Keratinocyte (primary cell): ENCODE data around the gene CEP63. TPM values are rescaled to one million over a fixed set of nuclear protein-coding genes. Genes with fewer than 3 reads are reported as not detected.

Experiments
- DNase-seq: peaks from one replicate; pipeline ENCODE4 v3.0.0-alpha.2; 2011; ENCODE audit warnings: low read depth, missing footprints, low spot score
- FAIRE-seq: peaks from 2 replicates; lab custom pipeline; 2011; peaks lifted over from hg19 to GRCh38; lab: Jason Lieb, UNC
- H2AFZ ChIP-seq: 2 replicates; pipeline ENCODE4 v1.6.0; 2012; ENCODE audit warnings: low read length, control low read depth, inconsistent platforms; ENCODE audit not compliant: control insufficient read depth
- H3K27ac ChIP-seq: 2 replicates; pipeline ENCODE4 v1.5.1; 2011; ENCODE audit warnings: low read length; ENCODE audit not compliant: control insufficient read depth, insufficient read depth
- H3K27me3 ChIP-seq: 3 replicates; pipeline ENCODE4 v1.6.0; 2011; ENCODE audit warnings: low read length; ENCODE audit not compliant: control insufficient read depth, insufficient read depth; ENCODE audit errors: extremely low read depth
- H3K36me3 ChIP-seq, 2 experiments: 2 replicates in 1 of 2; 3 replicates in 1 of 2; pipeline ENCODE4 v1.5.1; 2011; ENCODE audit warnings: low read length in 2 of 2, mild to moderate bottlenecking in 1 of 2; ENCODE audit not compliant: control insufficient read depth in 2 of 2, insufficient read depth in 2 of 2; ENCODE audit errors: extremely low read depth in 1 of 2
- H3K4me1 ChIP-seq: 3 replicates; pipeline ENCODE4 v1.5.1; 2011; ENCODE audit warnings: low read length; ENCODE audit not compliant: control insufficient read depth, insufficient read depth; ENCODE audit errors: extremely low read depth
- H3K4me2 ChIP-seq: 3 replicates; pipeline ENCODE4 v1.6.0; 2011; ENCODE audit warnings: low read depth, low read length; ENCODE audit not compliant: control insufficient read depth, insufficient read depth; ENCODE audit errors: extremely low read depth
- H3K4me3 ChIP-seq, 3 experiments: fragments of 200-600 bp in 1 of 3; sonication (generic) in 1 of 3; 2 replicates in 2 of 3; 3 replicates in 1 of 3; pipeline ENCODE4 v1.5.1; 2011 to 2016; ENCODE audit warnings: low read length in 3 of 3, mild to moderate bottlenecking in 3 of 3, control low read depth in 2 of 3, inconsistent platforms in 1 of 3, low read depth in 1 of 3, mixed read lengths in 1 of 3, mixed run types in 1 of 3, moderate library complexity in 1 of 3; ENCODE audit not compliant: control insufficient read depth in 2 of 3, insufficient read depth in 2 of 3; ENCODE audit errors: extremely low read depth in 1 of 3
- H3K79me2 ChIP-seq: 2 replicates; pipeline ENCODE4 v1.6.0; 2012; ENCODE audit warnings: low read length; ENCODE audit not compliant: control insufficient read depth, insufficient read depth
- H3K9ac ChIP-seq: 3 replicates; pipeline ENCODE4 v1.6.0; 2011; ENCODE audit warnings: low read length; ENCODE audit not compliant: control insufficient read depth, insufficient read depth; ENCODE audit errors: extremely low read depth
- H3K9me1 ChIP-seq: 3 replicates; pipeline ENCODE4 v1.6.0; 2011; ENCODE audit warnings: low read length; ENCODE audit not compliant: control insufficient read depth, insufficient read depth; ENCODE audit errors: extremely low read depth
- H3K9me3 ChIP-seq: 2 replicates; pipeline ENCODE4 v1.5.1; 2012; ENCODE audit warnings: low read depth, low read length; ENCODE audit not compliant: control insufficient read depth
- H4K20me1 ChIP-seq: 3 replicates; pipeline ENCODE4 v1.6.0; 2011; ENCODE audit warnings: low read length; ENCODE audit not compliant: control insufficient read depth, insufficient read depth; ENCODE audit errors: extremely low read depth
- EZH2 ChIP-seq: IDR thresholded peaks from one replicate; pipeline ENCODE4 v1.6.1; 2012; ENCODE audit warnings: inconsistent platforms, mild to moderate bottlenecking, low read length, moderate library complexity
- dilution Hi-C: fragments of 300-500 bp; cut with MboI; formaldehyde crosslinking; loops from one replicate; pipeline ENCODE4 v1.7.0; 2020; ENCODE audit warnings: low sequenced_read_pairs; ENCODE audit not compliant: extremely low pct_ligation_motif_present
- polyA plus RNA-seq, 5 experiments: library from polyadenylated mRNA; depleted of rRNA in 3 of 5; stranded (reverse) in 3 of 5; stranded (forward) in 1 of 5; unstranded in 1 of 5; fragments of >200 nt; gene quantifications; 1 replicate in 1 of 5; 2 replicates in 3 of 5; 3 replicates in 1 of 5; pipeline versions ENCODE4 v1.2.1 to v1.2.3, GENCODE V29; 2011 to 2012; ENCODE audit warnings: missing spikeins in 2 of 5, low read depth in 1 of 5, low replicate concordance in 1 of 5
- TF ChIP-seq, protein P1 (sequence below), 3 experiments: IDR thresholded peaks in 1 of 3; conservative IDR thresholded peaks in 1 of 3; optimal IDR thresholded peaks in 1 of 3; 2 replicates in 2 of 3; 3 replicates in 1 of 3; pipeline versions ENCODE3 to v1.5.1; 2011; ENCODE audit warnings: low read length in 3 of 3, mild to moderate bottlenecking in 3 of 3, moderate library complexity in 2 of 3, control low read depth in 1 of 3, inconsistent platforms in 1 of 3; ENCODE audit not compliant: insufficient read depth in 2 of 3; ENCODE audit errors: extremely low read depth in 1 of 3

CEP63 gene
- polyA plus RNA-seq, 1 donor (not counting 4 experiments of a cell fraction or from before 2014, with no cell fraction given), result 10.1 TPM

DNA sequence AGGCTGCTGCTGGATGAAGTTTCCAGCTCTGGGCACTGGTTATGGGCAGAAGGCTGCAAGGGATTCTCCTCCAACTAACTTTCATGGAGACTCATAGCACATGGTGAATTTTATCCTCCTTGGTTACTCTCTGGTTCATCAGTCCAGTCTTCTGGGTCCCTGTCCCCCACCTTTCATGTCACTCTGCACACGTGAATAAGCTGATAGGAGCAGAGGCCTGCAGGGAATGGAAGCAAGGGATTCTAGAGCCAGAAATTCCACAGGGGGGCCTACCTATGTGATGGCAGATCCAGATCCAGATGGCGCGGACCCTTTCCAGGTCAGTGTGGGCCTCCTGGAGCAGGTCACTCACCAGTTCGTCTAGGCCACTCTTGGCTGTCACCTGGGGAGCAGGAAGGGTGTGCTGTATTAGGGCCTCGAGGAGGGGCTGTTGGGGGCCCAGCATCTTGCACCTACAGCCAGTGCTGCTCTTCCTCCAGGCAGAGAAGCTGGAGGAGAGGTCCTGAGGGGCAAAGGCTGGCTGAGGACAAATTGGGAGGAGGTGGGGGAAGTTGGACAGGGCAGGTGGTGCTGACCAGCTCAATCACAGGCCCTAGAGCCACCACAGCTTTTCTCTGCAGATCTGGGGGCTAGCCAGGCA, 134.7 kb downstream of the CEP63 start:
- dilution Hi-C loops, result no loop called here
- Histone ChIP-seq H3K4me2 (no peak overlapping the region), H3K9me3 (no peaks in the 10 kb centered on the region), H3K79me2 (no peaks in the 10 kb centered on the region), H3K9ac (no peak overlapping the region), H3K4me3 (no peak overlapping the region), H3K27me3 (peaks cover 7% of the 10 kb centered on the region), H3K36me3 (no peaks in the 10 kb centered on the region), H2AFZ (no peak overlapping the region), H4K20me1 (no peaks in the 10 kb centered on the region), H3K4me1 (no peaks in the 10 kb centered on the region), H3K27ac (no peak overlapping the region), H3K9me1 (no peaks in the 10 kb centered on the region)
- TF ChIP-seq, protein P1, sequence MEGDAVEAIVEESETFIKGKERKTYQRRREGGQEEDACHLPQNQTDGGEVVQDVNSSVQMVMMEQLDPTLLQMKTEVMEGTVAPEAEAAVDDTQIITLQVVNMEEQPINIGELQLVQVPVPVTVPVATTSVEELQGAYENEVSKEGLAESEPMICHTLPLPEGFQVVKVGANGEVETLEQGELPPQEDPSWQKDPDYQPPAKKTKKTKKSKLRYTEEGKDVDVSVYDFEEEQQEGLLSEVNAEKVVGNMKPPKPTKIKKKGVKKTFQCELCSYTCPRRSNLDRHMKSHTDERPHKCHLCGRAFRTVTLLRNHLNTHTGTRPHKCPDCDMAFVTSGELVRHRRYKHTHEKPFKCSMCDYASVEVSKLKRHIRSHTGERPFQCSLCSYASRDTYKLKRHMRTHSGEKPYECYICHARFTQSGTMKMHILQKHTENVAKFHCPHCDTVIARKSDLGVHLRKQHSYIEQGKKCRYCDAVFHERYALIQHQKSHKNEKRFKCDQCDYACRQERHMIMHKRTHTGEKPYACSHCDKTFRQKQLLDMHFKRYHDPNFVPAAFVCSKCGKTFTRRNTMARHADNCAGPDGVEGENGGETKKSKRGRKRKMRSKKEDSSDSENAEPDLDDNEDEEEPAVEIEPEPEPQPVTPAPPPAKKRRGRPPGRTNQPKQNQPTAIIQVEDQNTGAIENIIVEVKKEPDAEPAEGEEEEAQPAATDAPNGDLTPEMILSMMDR (optimal IDR thresholded peaks at IDR 0.05 in 1 of 3, IDR thresholded peaks at IDR 0.05 in 1 of 3, conservative IDR thresholded peaks at IDR 0.05 in 1 of 3; ENCODE audit: extremely low read depth in 1 of 3, insufficient read depth in 2 of 3, low read length in 3 of 3), result no peak
- no peak for TF ChIP-seq EZH2
- DNase-seq (no peak), FAIRE-seq (no peak)

DNA sequence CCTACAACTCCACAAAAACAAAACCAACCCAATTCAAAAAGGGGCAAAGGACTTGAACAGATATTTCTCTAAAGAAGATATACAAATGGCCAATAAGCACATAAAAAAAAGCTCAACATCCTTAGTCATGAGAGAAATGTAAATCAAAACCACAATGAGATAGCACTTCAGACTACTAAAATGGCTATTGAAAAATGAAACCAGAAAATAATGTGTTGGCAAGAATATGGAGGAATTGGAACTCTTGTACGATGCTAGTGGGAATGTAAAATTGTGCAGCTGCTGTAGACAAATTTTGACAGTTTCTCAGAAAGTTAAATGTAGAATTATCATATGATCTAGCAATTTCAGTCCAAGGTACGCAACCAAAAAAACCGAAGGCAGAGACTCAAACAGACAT, 136.0 kb downstream of the CEP63 start:
- Histone ChIP-seq H4K20me1 (no peaks in the 10 kb centered on the region), H3K9me3 (no peaks in the 10 kb centered on the region), H2AFZ (no peak overlapping the region), H3K9ac (no peak overlapping the region), H3K79me2 (no peaks in the 10 kb centered on the region), H3K9me1 (no peaks in the 10 kb centered on the region), H3K4me1 (no peaks in the 10 kb centered on the region), H3K27me3 (peaks cover 7% of the 10 kb centered on the region), H3K27ac (no peak overlapping the region), H3K4me2 (no peak overlapping the region), H3K4me3 (no peak overlapping the region), H3K36me3 (no peaks in the 10 kb centered on the region)
- TF ChIP-seq, protein P1 (optimal IDR thresholded peaks at IDR 0.05 in 1 of 3, IDR thresholded peaks at IDR 0.05 in 1 of 3, conservative IDR thresholded peaks at IDR 0.05 in 1 of 3; ENCODE audit: extremely low read depth in 1 of 3, insufficient read depth in 2 of 3, low read length in 3 of 3), result no peak
- no peak for FAIRE-seq
- dilution Hi-C loops, result no loop called here
- no peak for DNase-seq
